Measurements from ENCODE around the gene DPP6. TPM values are rescaled to one million over a fixed set of nuclear protein-coding genes. Genes with fewer than 3 reads are reported as not detected.

DPP6 gene
- total and polyA plus RNA-seq, 2 of the 8 experiments (the other 6 are each of a cell fraction or from before 2014, with no cell fraction given), result 4.7 to 6.8 TPM

DNA sequence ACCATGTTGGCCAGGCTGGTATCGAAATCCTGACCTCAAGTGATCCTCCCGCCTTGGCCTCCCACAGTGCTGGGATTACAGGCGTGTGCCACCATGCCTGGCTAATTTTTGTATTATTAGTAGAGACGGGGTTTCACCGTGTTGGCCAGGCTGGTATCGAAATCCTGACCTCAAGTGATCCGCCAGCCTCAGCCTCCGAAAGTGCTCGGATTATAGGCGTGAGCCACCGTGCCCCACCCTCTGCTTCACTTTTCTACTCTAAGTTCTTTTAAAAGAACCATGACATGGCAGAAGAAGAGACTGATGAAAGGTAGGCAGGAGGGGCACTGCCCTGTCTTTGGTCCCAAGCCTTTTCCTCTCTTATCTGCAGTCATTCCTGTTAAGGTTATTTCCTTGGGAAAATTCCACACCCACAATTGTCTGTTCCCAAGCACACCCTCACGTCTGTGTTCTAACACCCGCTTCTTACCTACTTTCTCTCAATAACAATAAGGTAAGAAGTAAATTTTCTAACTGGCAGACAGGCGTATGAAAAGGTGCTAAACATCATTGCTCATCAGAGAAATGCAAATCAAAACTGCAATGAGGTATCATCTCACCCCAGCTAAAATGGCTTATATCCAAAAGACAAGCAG lies 291.7 kb downstream of the DPP6 start:
- peaks cover 0 to 2% (median under 1%) of the 10 kb centered on the region in 4 experiments; a peak in 1 of 7 replicates for H3K4me1 ChIP-seq (replicated peaks in 1 of 4; ENCODE audit: control insufficient read depth in 3 of 4, insufficient read depth in 4 of 4, low read length in 3 of 4)
- H3K14ac ChIP-seq (ENCODE audit: insufficient read length), result no peak overlapping the region
- no peak for FAIRE-seq
- H3K23me2 ChIP-seq (ENCODE audit: low read depth, low read length), result no peaks in the 10 kb centered on the region
- no peak overlapping the region for H3K4ac ChIP-seq (replicated peaks; ENCODE audit: insufficient read length, low read depth, low read length)
- no peak overlapping the region for H3K56ac ChIP-seq (replicated peaks; ENCODE audit: insufficient read length, low read depth, low read length)
- H4K8ac ChIP-seq (ENCODE audit: extremely low read depth, insufficient read depth, low read length), result no peak overlapping the region
- H3K79me2 ChIP-seq (ENCODE audit: control insufficient read depth in 1 of 2, insufficient read depth in 2 of 2, low read length in 2 of 2), result no peaks in the 10 kb centered on the region
- H4K20me1 ChIP-seq (replicated peaks in 1 of 2; ENCODE audit: control insufficient read depth in 1 of 2, insufficient read depth in 2 of 2, low read length in 2 of 2), result no peaks in the 10 kb centered on the region
- no peak overlapping the region for H4K91ac ChIP-seq (replicated peaks; ENCODE audit: insufficient read length, low read length)
- H4K5ac ChIP-seq (ENCODE audit: insufficient read length, low read depth, low read length), result no peak overlapping the region
- H2BK5ac ChIP-seq (ENCODE audit: low read depth, low read length), result no peak overlapping the region
- H3K9ac ChIP-seq (replicated peaks in 1 of 4; ENCODE audit: extremely low read depth in 1 of 4, low read depth in 3 of 4, low read length in 3 of 4), result no peak overlapping the region
- 92% methylated on average over 14 of the region's 14 CpGs; no CpG with 5 or more reads in 1 of the 2 experiments for WGBS, 2 experiments (ENCODE audit: extremely low coverage in 1 of 2, insufficient coverage in 1 of 2, insufficient read length in 1 of 2, insufficient replicate concordance in 2 of 2, low coverage in 1 of 2, low lambda C conversion rate in 2 of 2, missing lambda C conversion rate in 1 of 2)
- H2BK20ac ChIP-seq (ENCODE audit: low read length), result no peak overlapping the region
- H2AK5ac ChIP-seq (ENCODE audit: low read depth, low read length), result no peak overlapping the region
- ChIA-PET POLR2A (ENCODE audit: partially characterized antibody) (no interaction called here), CTCF (ENCODE audit: partially characterized antibody) (interaction anchor here (0.6 kb wide), 1 partner anchor 1260 kb away, joined by 3 read pairs; no protein-coding TSS in a partner anchor)
- H3K4me3 ChIP-seq (ENCODE audit: extremely low read depth in 1 of 4, insufficient read depth in 2 of 4, low read depth in 3 of 4, low read length in 4 of 4), result no peak overlapping the region
- H3K18ac ChIP-seq (ENCODE audit: extremely low read depth, low read length), result no peak overlapping the region
- H3K79me1 ChIP-seq (ENCODE audit: low read depth, low read length), result no peaks in the 10 kb centered on the region
- H2AFZ ChIP-seq (ENCODE audit: low read length), result no peak overlapping the region
- H3K36me3 ChIP-seq (ENCODE audit: control insufficient read depth in 2 of 4, insufficient read depth in 4 of 4, low read length in 3 of 4), result no peaks in the 10 kb centered on the region
- no peak overlapping the region for H2BK15ac ChIP-seq (ENCODE audit: low read length)
- no peaks in the 10 kb centered on the region for H3K27me3 ChIP-seq (replicated peaks in 1 of 4; ENCODE audit: control insufficient read depth in 3 of 4, extremely low read depth in 1 of 4, insufficient read depth in 3 of 4, low read length in 3 of 4)
- no peak overlapping the region for H3K27ac ChIP-seq (ENCODE audit: low read depth, low read length)
- no peak overlapping the region for H2BK120ac ChIP-seq (replicated peaks; ENCODE audit: low read depth, low read length)
- DNase-seq (ENCODE audit: low read depth in 1 of 2, low spot score in 2 of 2), result no peak
- H3K23ac ChIP-seq (ENCODE audit: insufficient read length), result no peak overlapping the region
- no peak overlapping the region for H2BK12ac ChIP-seq (ENCODE audit: low read depth, low read length)
- H3K9me3 ChIP-seq (ENCODE audit: insufficient read depth in 2 of 2, low read depth in 1 of 2, low read length in 1 of 2), result no peaks in the 10 kb centered on the region
- no peak overlapping the region for H3K4me2 ChIP-seq (ENCODE audit: insufficient read depth in 1 of 2, low read depth in 2 of 2, low read length in 2 of 2)
- TF ChIP-seq CREB1 (IDR thresholded peaks at IDR 0.05), result no peak
- TF ChIP-seq, protein P1, sequence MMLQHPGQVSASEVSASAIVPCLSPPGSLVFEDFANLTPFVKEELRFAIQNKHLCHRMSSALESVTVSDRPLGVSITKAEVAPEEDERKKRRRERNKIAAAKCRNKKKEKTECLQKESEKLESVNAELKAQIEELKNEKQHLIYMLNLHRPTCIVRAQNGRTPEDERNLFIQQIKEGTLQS (IDR thresholded peaks at IDR 0.05; ENCODE audit: insufficient read depth, low read depth, low read length), result no peak
- TF ChIP-seq TCF12 (IDR thresholded peaks at IDR 0.05; ENCODE audit: low read depth, low read length), result no peak
- TF ChIP-seq KDM4A (IDR thresholded peaks at IDR 0.05; ENCODE audit: low read depth, low read length, severe bottlenecking), result no peak
- no peak for TF ChIP-seq BCL11A (IDR thresholded peaks at IDR 0.05; ENCODE audit: low read depth in 2 of 2, low read length in 2 of 2)
- TF ChIP-seq CBX5 (IDR thresholded peaks at IDR 0.05; ENCODE audit: low read depth, low read length), result no peak
- TF ChIP-seq TAF1 (IDR thresholded peaks at IDR 0.05; ENCODE audit: low read depth, low read length), result no peak
- TF ChIP-seq JUND (IDR thresholded peaks at IDR 0.05; ENCODE audit: low read length), result no peak
- no peak for TF ChIP-seq SRF (IDR thresholded peaks at IDR 0.05; ENCODE audit: low read depth, low read length)
- no peak for TF ChIP-seq TBP (IDR thresholded peaks at IDR 0.05; ENCODE audit: low read depth, low read length)
- TF ChIP-seq RXRA (IDR thresholded peaks at IDR 0.05; ENCODE audit: insufficient read depth, low read depth, low read length), result no peak
- no peak for TF ChIP-seq EZH2 (IDR thresholded peaks at IDR 0.05; ENCODE audit: low read depth, low read length, severe bottlenecking)
- TF ChIP-seq SIX5 (IDR thresholded peaks at IDR 0.05; ENCODE audit: low read depth, low read length), result no peak
- no peak for TF ChIP-seq FOSL1 (IDR thresholded peaks at IDR 0.05; ENCODE audit: insufficient read depth, low read depth, low read length)
